Common myeloid progenitor, CD34-positive (primary cell): ENCODE data around the gene SMARCAL1.

Experiments used
- CTCF ChIA-PET: fragments of 350-600 bp; sonication (Branson Sonifier 250); formaldehyde crosslinking; loops from one replicate; lab custom pipeline; 2021; ENCODE audit warnings: antibody characterized with exemption; lab: Charles Lee
- POLR2A ChIA-PET: fragments of 350-600 bp; sonication (Branson Sonifier 250); formaldehyde crosslinking; loops from one replicate; lab custom pipeline; 2021; ENCODE audit warnings: antibody characterized with exemption; lab: Charles Lee
- DNase-seq, 3 donors: peaks; one replicate each; pipeline versions ENCODE4 v3.0.0 to v3.0.0-alpha.2; 2013
- H3K27ac ChIP-seq, 2 experiments: 1 replicate in 1 of 2; 2 replicates in 1 of 2; pipeline ENCODE4 v1.7.0; 2013; ENCODE audit warnings: inconsistent platforms in 2 of 2, low read length in 2 of 2, mild to moderate bottlenecking in 2 of 2, low read depth in 1 of 2, moderate library complexity in 1 of 2; ENCODE audit not compliant: severe bottlenecking in 2 of 2, insufficient read depth in 1 of 2, poor library complexity in 1 of 2
- H3K27me3 ChIP-seq, 5 experiments: replicated peaks in 2 of 5; 1 replicate in 3 of 5; 2 replicates in 2 of 5; pipeline versions ENCODE4 v1.6.1 to v1.7.0; 2013; ENCODE audit warnings: low read length in 4 of 5, mild to moderate bottlenecking in 2 of 5, moderate library complexity in 2 of 5, inconsistent platforms in 1 of 5; ENCODE audit not compliant: insufficient read depth in 5 of 5, control insufficient read depth in 4 of 5
- H3K36me3 ChIP-seq, 4 experiments: 1 replicate in 2 of 4; 2 replicates in 2 of 4; pipeline versions ENCODE4 v1.6.1 to v1.7.0; 2013; ENCODE audit warnings: low read length in 3 of 4, control low read depth in 1 of 4, mild to moderate bottlenecking in 1 of 4; ENCODE audit not compliant: control insufficient read depth in 4 of 4, insufficient read depth in 4 of 4
- H3K4me1 ChIP-seq, 4 experiments: 1 replicate in 3 of 4; 2 replicates in 1 of 4; pipeline versions ENCODE4 v1.6.1 to v1.7.1; 2013; ENCODE audit warnings: low read length in 3 of 4, mild to moderate bottlenecking in 3 of 4, control low read depth in 1 of 4, inconsistent platforms in 1 of 4, moderate library complexity in 1 of 4; ENCODE audit not compliant: control insufficient read depth in 4 of 4, insufficient read depth in 4 of 4; ENCODE audit errors: control extremely low read depth in 1 of 4
- H3K4me3 ChIP-seq, 7 experiments: 1 replicate in 4 of 7; 2 replicates in 3 of 7; pipeline versions ENCODE4 v1.5.1 to v1.7.0; 2013; ENCODE audit warnings: mild to moderate bottlenecking in 7 of 7, low read length in 6 of 7, moderate library complexity in 6 of 7, inconsistent platforms in 2 of 7, low read depth in 2 of 7, control low read depth in 1 of 7; ENCODE audit not compliant: insufficient read depth in 4 of 7, control insufficient read depth in 1 of 7; ENCODE audit errors: extremely low read depth in 1 of 7
- H3K9me3 ChIP-seq, 5 experiments: 1 replicate in 4 of 5; 2 replicates in 1 of 5; pipeline versions ENCODE4 v1.6.1 to v1.7.1; 2013; ENCODE audit warnings: low read length in 4 of 5, mild to moderate bottlenecking in 2 of 5, inconsistent platforms in 1 of 5, low read depth in 1 of 5, moderate library complexity in 1 of 5; ENCODE audit not compliant: control insufficient read depth in 4 of 5, insufficient read depth in 2 of 5; ENCODE audit errors: control extremely low read depth in 1 of 5
- WGBS: methylation state at CpG from one replicate; pipeline ENCODE4 v1.1.5; 2013; ENCODE audit not compliant: insufficient coverage; 5-methylcytosine and 5-hydroxymethylcytosine counted together

SMARCAL1 gene

GRCh38 chr2:216370961-216371712 is 41.1 kb upstream of the SMARCAL1 start:
- no peak for DNase-seq
- 2% methylated on average over 24 of the region's 53 CpGs for WGBS
- peaks cover 8 to 63% (median 37%) of the 10 kb centered on the region in 5 experiments for H3K27me3 ChIP-seq
- CTCF ChIA-PET, result no interaction called here
- peak overlapping the region in 4 of 7 experiments; percentile 27 to 40 (median 36) for H3K4me3 ChIP-seq
- no peak overlapping the region for H3K27ac ChIP-seq
- H3K36me3 ChIP-seq, result no peaks in the 10 kb centered on the region
- no peaks in the 10 kb centered on the region for H3K9me3 ChIP-seq
- peaks cover 0 to 20% (median 17%) of the 10 kb centered on the region in 4 experiments for H3K4me1 ChIP-seq
- POLR2A ChIA-PET, result no interaction called here

GRCh38 chr2:216371721-216372702 is 40.3 kb upstream of the SMARCAL1 start, which contains the start of gene MARCHF4:
Gene MARCHF4, minus strand, starts transcription at chr2:216372483. Its CDS starts 2,223 bp downstream, at chr2:216370260.
- CTCF ChIA-PET, result interaction anchor here (0.9 kb wide), 1 partner anchor 27 kb away, joined by 3 read pairs; no protein-coding TSS in a partner anchor
- Histone ChIP-seq H3K36me3 (no peaks in the 10 kb centered on the region), H3K4me3 (peak within 1 kb of the TSS in 6 of 7 experiments; percentile 14 to 63 (median 44)), H3K9me3 (no peaks in the 10 kb centered on the region), H3K27me3 (peaks cover 8 to 60% (median 37%) of the 10 kb centered on the region in 5 experiments), H3K4me1 (peaks cover 0 to 20% (median 17%) of the 10 kb centered on the region in 4 experiments), H3K27ac (no peak within 1 kb of the TSS)
- DNase-seq, result peak; percentile 53 to 79 (median 76)
- WGBS, result 2% methylated on average over 15 of the region's 60 CpGs
- POLR2A ChIA-PET, result interaction anchor here (0.5 kb wide), 1 partner anchor 22 kb away, joined by 4 read pairs; no protein-coding TSS in a partner anchor

- Histone ChIP-seq H3K4me3 (no peak overlapping the region), H3K4me1 (peaks cover 0 to 20% (median 17%) of the 10 kb centered on the region in 4 experiments), H3K27ac (no peak overlapping the region), H3K36me3 (no peaks in the 10 kb centered on the region), H3K9me3 (no peaks in the 10 kb centered on the region), H3K27me3 (peaks cover 8 to 58% (median 37%) of the 10 kb centered on the region in 5 experiments)
- DNase-seq, result no peak
- ChIA-PET POLR2A (interaction anchor here (0.5 kb wide), 1 partner anchor 22 kb away, joined by 4 read pairs; no protein-coding TSS in a partner anchor), CTCF (interaction anchor here (0.9 to 1.3 kb wide), 3 partner anchors 10 to 105 kb away, joined by 3 to 4 read pairs (median 3); no protein-coding TSS in a partner anchor)
- WGBS, result 33% methylated on average over 3 of the region's 6 CpGs
These were observed 39.5 kb upstream of the SMARCAL1 start for GRCh38 chr2:216372761-216373291.

- Histone ChIP-seq H3K36me3 (no peaks in the 10 kb centered on the region), H3K27me3 (peaks cover 7 to 47% (median 29%) of the 10 kb centered on the region in 5 experiments), H3K4me1 (peaks cover 0 to 20% (median 17%) of the 10 kb centered on the region in 4 experiments), H3K9me3 (no peaks in the 10 kb centered on the region), H3K27ac (no peak overlapping the region), H3K4me3 (no peak overlapping the region)
- CTCF ChIA-PET, result interaction anchor here (1.1 to 1.3 kb wide), 3 partner anchors 9 to 106 kb away, joined by 3 to 4 read pairs (median 3); no protein-coding TSS in a partner anchor
- POLR2A ChIA-PET, result no interaction called here
- DNase-seq, result no peak
These were observed 38.4 kb upstream of the SMARCAL1 start for GRCh38 chr2:216373896-216374295.

DNA sequence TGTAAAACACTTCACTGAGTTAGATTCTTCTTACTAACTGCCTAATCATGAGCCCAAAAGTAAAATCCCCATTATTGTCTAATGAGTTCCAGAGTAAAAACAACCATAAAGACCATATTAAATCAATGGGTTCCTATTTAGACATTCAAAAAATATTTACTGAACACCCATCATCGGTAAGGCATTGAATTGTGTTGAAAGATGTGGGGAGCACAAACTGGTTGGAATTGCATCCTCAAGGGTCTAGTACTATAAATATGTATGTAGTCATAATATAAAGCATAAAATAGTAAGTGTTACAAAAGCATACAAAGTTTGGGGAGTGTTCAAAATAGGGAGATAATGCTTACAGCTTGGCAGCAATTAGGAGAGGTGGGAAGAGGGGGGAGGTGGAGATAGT is 37.0 kb upstream of the SMARCAL1 start:
- WGBS, result no CpG with 5 or more reads among the region's 1 CpG
- no peak for DNase-seq
- peaks cover 0 to 20% (median 17%) of the 10 kb centered on the region in 4 experiments for H3K4me1 ChIP-seq
- ChIA-PET POLR2A (no interaction called here), CTCF (interaction anchor here (1.4 kb wide), 1 partner anchor 163 kb away, joined by 3 read pairs; no protein-coding TSS in a partner anchor)
- H3K9me3 ChIP-seq, result no peaks in the 10 kb centered on the region
- H3K27ac ChIP-seq, result no peak overlapping the region
- H3K27me3 ChIP-seq, result peaks cover 3 to 33% (median 21%) of the 10 kb centered on the region in 5 experiments
- no peaks in the 10 kb centered on the region for H3K36me3 ChIP-seq
- H3K4me3 ChIP-seq, result no peak overlapping the region

- H3K4me3 ChIP-seq, result no peak overlapping the region
- CTCF ChIA-PET, result interaction anchor here (1.2 to 1.4 kb wide), 2 partner anchors 22 to 24 kb away, joined by 4 read pairs; no protein-coding TSS in a partner anchor
- WGBS, result no CpG with 5 or more reads among the region's 5 CpGs
- DNase-seq, result no peak
- no peaks in the 10 kb centered on the region for H3K4me1 ChIP-seq
- no peaks in the 10 kb centered on the region for H3K9me3 ChIP-seq
- H3K27ac ChIP-seq, result no peak overlapping the region
- H3K36me3 ChIP-seq, result no peaks in the 10 kb centered on the region
- POLR2A ChIA-PET, result no interaction called here
- peaks cover 0 to 2% (median 0%) of the 10 kb centered on the region in 5 experiments for H3K27me3 ChIP-seq
These were observed 32.3 kb upstream of the SMARCAL1 start for GRCh38 chr2:216379977-216380376.
